HL-60 (cell line): Measurements from ENCODE around the gene CNGB1.

Source experiments
- DNase-seq, 2 experiments: peaks; one replicate each; pipeline ENCODE4 v3.0.0-alpha.2; 2010 to 2020; ENCODE audit warnings: low read depth in 1 of 2, low spot score in 1 of 2
- H3K27ac ChIP-seq: fragments of 250-450 bp; sonication (Bioruptor Pico); replicated peaks from 2 replicates; pipeline ENCODE4 v1.5.1; 2020; ENCODE audit warnings: mild to moderate bottlenecking, moderate library complexity
- H3K27me3 ChIP-seq: fragments of 250-450 bp; sonication (Bioruptor Pico); 2 replicates; pipeline ENCODE4 v1.5.1; 2021; ENCODE audit warnings: mild to moderate bottlenecking, moderate library complexity; ENCODE audit not compliant: insufficient read depth, poor library complexity, severe bottlenecking
- H3K4me3 ChIP-seq: replicated peaks from 2 replicates; pipeline ENCODE4 v1.5.1; 2011; ENCODE audit warnings: mild to moderate bottlenecking, control low read depth, low read length; ENCODE audit not compliant: insufficient read depth
- GABPA ChIP-seq: IDR thresholded peaks from 2 replicates; pipeline ENCODE4 v1.6.1; 2012; ENCODE audit warnings: low read depth
- POLR2AphosphoS5 ChIP-seq: IDR thresholded peaks from 2 replicates; pipeline ENCODE4 v1.6.1; 2012; ENCODE audit warnings: low read depth
- SPI1 ChIP-seq: IDR thresholded peaks from 2 replicates; pipeline ENCODE4 v1.6.1; 2012; ENCODE audit warnings: low read depth, mild to moderate bottlenecking, borderline replicate concordance
- TF ChIP-seq, protein P1 (sequence below): IDR thresholded peaks from one replicate; pipeline ENCODE4 v1.5.1; 2011; ENCODE audit warnings: low read length, control low read depth, inconsistent platforms; ENCODE audit not compliant: insufficient read depth
- TF ChIP-seq, protein P2 (sequence below): IDR thresholded peaks from 2 replicates; pipeline ENCODE4 v1.6.1; 2012; ENCODE audit warnings: low read depth; ENCODE audit not compliant: insufficient replicate concordance

CNGB1 gene

DNA sequence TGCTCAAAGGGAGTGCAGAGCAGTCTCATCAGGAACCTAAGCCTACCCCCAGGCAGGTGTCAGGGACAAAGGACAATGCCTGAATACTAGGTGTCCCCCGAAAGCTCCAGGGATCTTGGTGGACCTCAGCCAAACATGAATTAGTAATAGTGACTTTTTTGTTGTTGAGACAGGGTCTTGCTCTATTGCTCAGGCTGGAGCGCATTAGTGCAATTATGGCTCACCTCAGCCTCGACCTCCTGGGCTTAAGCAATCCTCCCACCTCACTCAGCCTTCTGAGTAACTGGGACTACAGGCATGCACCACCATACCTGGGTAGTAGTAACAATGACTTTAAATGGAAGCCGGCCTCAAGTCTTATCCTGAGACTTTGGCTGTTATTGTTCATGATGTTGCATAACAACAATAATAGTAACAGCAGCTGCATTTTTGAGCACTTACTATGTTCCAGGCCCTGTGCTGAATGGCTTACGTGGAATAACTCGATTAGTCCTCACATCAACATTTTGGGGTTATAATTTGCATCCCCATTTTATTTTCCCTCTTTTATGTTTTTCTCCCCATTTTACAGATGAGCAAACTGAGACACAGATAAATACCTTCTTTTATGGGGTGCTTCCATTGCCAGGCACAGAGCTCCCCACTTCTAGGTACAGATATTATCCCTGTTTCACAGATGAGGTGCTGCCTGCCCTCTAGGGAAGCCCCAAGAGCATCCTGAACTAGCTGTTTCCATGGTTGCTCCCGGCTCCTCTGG, 19.5 kb downstream of the CNGB1 start:
- H3K27ac ChIP-seq: no peak overlapping the region
- no peaks in the 10 kb centered on the region for H3K27me3 ChIP-seq
- no peak for DNase-seq
- H3K4me3 ChIP-seq: no peak overlapping the region
- TF ChIP-seq, protein P1, sequence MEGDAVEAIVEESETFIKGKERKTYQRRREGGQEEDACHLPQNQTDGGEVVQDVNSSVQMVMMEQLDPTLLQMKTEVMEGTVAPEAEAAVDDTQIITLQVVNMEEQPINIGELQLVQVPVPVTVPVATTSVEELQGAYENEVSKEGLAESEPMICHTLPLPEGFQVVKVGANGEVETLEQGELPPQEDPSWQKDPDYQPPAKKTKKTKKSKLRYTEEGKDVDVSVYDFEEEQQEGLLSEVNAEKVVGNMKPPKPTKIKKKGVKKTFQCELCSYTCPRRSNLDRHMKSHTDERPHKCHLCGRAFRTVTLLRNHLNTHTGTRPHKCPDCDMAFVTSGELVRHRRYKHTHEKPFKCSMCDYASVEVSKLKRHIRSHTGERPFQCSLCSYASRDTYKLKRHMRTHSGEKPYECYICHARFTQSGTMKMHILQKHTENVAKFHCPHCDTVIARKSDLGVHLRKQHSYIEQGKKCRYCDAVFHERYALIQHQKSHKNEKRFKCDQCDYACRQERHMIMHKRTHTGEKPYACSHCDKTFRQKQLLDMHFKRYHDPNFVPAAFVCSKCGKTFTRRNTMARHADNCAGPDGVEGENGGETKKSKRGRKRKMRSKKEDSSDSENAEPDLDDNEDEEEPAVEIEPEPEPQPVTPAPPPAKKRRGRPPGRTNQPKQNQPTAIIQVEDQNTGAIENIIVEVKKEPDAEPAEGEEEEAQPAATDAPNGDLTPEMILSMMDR: no peak
- no peak for TF ChIP-seq SPI1
- TF ChIP-seq POLR2AphosphoS5: no peak
- TF ChIP-seq, protein P2, sequence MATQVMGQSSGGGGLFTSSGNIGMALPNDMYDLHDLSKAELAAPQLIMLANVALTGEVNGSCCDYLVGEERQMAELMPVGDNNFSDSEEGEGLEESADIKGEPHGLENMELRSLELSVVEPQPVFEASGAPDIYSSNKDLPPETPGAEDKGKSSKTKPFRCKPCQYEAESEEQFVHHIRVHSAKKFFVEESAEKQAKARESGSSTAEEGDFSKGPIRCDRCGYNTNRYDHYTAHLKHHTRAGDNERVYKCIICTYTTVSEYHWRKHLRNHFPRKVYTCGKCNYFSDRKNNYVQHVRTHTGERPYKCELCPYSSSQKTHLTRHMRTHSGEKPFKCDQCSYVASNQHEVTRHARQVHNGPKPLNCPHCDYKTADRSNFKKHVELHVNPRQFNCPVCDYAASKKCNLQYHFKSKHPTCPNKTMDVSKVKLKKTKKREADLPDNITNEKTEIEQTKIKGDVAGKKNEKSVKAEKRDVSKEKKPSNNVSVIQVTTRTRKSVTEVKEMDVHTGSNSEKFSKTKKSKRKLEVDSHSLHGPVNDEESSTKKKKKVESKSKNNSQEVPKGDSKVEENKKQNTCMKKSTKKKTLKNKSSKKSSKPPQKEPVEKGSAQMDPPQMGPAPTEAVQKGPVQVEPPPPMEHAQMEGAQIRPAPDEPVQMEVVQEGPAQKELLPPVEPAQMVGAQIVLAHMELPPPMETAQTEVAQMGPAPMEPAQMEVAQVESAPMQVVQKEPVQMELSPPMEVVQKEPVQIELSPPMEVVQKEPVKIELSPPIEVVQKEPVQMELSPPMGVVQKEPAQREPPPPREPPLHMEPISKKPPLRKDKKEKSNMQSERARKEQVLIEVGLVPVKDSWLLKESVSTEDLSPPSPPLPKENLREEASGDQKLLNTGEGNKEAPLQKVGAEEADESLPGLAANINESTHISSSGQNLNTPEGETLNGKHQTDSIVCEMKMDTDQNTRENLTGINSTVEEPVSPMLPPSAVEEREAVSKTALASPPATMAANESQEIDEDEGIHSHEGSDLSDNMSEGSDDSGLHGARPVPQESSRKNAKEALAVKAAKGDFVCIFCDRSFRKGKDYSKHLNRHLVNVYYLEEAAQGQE: no peak
- no peak for TF ChIP-seq GABPA

DNA sequence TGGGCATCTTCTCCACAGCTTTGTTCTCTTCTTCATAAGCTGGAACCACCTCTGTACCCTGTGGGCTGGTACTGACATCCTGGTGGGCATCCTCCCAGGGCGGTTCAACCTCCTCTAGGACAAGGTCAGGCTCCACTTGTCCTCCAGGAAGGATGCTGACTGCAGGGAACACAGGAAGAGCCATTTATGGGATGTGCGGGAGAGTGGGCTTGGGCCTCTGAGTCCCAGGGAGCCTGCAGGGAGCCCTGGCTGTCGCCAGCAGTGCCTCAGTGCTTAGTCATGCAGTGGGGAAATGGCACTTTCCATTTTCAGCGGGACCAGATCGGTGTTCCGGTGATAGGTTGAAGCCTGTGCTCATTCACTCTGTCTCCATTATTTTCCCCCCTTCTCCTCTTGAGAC, 20.5 kb downstream of the CNGB1 start:
- no peak overlapping the region for H3K4me3 ChIP-seq

DNA sequence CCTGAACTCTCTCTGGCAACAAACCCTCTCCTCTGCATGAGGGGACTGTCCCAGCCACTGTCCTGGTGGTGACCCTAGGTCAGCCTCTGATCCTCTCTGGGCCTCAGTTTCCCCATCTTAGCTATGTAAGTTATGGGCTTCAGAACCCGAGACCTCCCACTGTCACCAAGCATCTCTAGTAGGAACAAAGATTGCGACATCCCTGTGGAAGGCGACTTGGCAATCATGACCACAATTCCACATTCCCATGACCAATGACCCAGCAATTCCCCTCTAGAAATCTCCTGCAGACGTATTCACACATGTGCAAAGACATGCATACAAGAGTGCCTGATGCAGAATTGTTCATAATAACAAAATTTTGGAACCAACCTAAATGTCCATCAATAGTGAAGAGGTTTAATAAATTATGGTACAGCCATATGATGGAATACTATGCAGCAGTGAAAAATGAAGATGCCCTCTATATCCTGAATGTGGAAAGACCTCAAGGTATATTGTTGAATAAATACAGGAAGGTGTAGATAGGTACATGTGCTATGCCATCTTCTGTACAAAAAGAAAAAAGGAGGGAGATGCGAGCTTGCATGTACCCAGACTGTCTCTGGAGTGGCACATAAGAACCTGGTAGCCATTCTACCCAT, 21.2 kb downstream of the CNGB1 start:
- no peak for TF ChIP-seq POLR2AphosphoS5
- no peak for TF ChIP-seq SPI1
- TF ChIP-seq, protein P1: no peak
- Histone ChIP-seq H3K4me3 (no peak overlapping the region), H3K27me3 (no peaks in the 10 kb centered on the region), H3K27ac (no peak overlapping the region)
- DNase-seq: no peak

More for the DNA sequence above, 20.5 kb downstream of the CNGB1 start:
- DNase-seq: no peak
- TF ChIP-seq, protein P2: no peak
- no peak for TF ChIP-seq SPI1
- no peaks in the 10 kb centered on the region for H3K27me3 ChIP-seq
- H3K27ac ChIP-seq: no peak overlapping the region

DNA sequence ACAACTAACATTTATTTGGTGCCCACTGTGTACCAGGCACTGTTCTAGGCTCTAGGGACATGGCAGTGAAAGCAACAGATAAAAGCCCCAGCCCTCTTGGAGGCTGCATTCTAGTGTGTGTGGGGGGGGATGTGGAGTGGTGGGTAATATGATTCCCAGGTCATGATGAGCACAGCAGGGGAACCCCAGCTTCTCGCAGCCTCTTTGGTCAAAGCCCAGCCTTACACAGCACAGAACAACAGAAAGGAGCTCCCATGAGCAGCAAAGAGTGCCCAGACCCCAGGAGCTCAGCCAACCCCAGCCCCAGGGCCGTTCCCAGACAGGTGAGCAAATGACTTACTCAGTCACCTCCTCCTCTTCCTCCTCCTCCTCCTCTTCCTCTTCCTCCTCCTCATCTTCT, 21.9 kb downstream of the CNGB1 start:
- H3K4me3 ChIP-seq: no peak overlapping the region
- DNase-seq: no peak
- no peak overlapping the region for H3K27ac ChIP-seq
- H3K27me3 ChIP-seq: no peaks in the 10 kb centered on the region
- no peak for TF ChIP-seq GABPA

DNA sequence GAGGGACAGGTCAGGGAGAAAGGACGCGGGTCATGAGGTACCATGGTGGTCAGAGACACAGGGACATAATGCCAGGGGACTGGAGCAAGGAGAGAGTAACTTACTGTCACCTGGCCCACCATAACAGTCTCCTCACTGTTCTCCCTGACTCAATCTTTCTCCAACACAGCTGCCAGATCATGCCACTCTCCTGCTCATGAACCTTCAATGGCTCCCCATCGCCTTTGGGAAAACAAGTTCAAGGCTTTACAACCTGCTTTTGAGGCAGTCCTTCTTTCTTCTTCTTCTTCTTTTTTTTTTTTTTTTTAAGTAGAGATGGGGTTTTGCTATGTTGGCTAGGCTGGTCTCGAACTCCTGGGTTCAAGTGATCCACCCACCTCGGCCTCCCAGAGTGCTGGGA, 22.9 kb downstream of the CNGB1 start:
- TF ChIP-seq, protein P1: no peak
- TF ChIP-seq, protein P2: no peak
- TF ChIP-seq SPI1 (no peak), GABPA (no peak)
- Histone ChIP-seq H3K4me3 (no peak overlapping the region), H3K27me3 (no peaks in the 10 kb centered on the region), H3K27ac (no peak overlapping the region)
- no peak for DNase-seq
